SK-N-SH treated with all-trans-retinoic acid at 6 μM for 48 hours (cell line): Measurements from ENCODE around the gene SCGB1D1.

Experiments
- ATAC-seq: fragments of 200-7000 bp; cut with Tn5 transposase; 3 replicates; pipeline ENCODE4 v1.9.1; 2020; ENCODE audit warnings: mild to moderate bottlenecking, moderate library complexity
- ARNTL ChIP-seq: fragments of 450-650 bp; formaldehyde crosslinking; IDR thresholded peaks from 2 replicates; pipeline ENCODE4 v1.5.0; 2020; ENCODE audit warnings: low read depth, mild to moderate bottlenecking, moderate library complexity, borderline replicate concordance
- BACH2 ChIP-seq: fragments of 250-450 bp; sonication (Bioruptor Pico); IDR thresholded peaks from 2 replicates; pipeline ENCODE4 v1.9.0; 2021; ENCODE audit warnings: mild to moderate bottlenecking, borderline replicate concordance
- CSDC2 ChIP-seq: fragments of 250-450 bp; sonication (Bioruptor Pico); IDR thresholded peaks from 2 replicates; pipeline ENCODE4 v1.5.0; 2020; ENCODE audit warnings: mild to moderate bottlenecking, moderate library complexity
- CSRNP3 ChIP-seq: fragments of 250-450 bp; sonication (Bioruptor Pico); IDR thresholded peaks from 2 replicates; pipeline ENCODE4 v1.5.1; 2021; ENCODE audit warnings: mild to moderate bottlenecking, moderate library complexity
- ESRRG ChIP-seq: fragments of 250-450 bp; sonication (Bioruptor Pico); IDR thresholded peaks from 2 replicates; pipeline ENCODE4 v1.6.1; 2021; ENCODE audit warnings: mild to moderate bottlenecking
- GLIS3 ChIP-seq: fragments of 250-450 bp; sonication (Bioruptor Pico); IDR thresholded peaks from 2 replicates; pipeline ENCODE4 v1.5.0; 2020; ENCODE audit warnings: mild to moderate bottlenecking, moderate library complexity
- ISL1 ChIP-seq: fragments of 250-450 bp; sonication (Bioruptor Pico); IDR thresholded peaks from 2 replicates; pipeline ENCODE4 v2.1.2; 2022; ENCODE audit warnings: mild to moderate bottlenecking, moderate library complexity
- OSR1 ChIP-seq: fragments of 250-450 bp; sonication (Bioruptor Pico); IDR thresholded peaks from 2 replicates; pipeline ENCODE4 v1.8.0; 2022; ENCODE audit warnings: moderate library complexity, mild to moderate bottlenecking, inconsistent platforms
- PPARA ChIP-seq: fragments of 250-450 bp; sonication (Bioruptor Pico); IDR thresholded peaks from 2 replicates; pipeline ENCODE4 v1.5.0; 2020; ENCODE audit warnings: mild to moderate bottlenecking, borderline replicate concordance
- RARB ChIP-seq: fragments of 250-450 bp; sonication (Bioruptor Pico); IDR thresholded peaks from 2 replicates; pipeline ENCODE4 v1.8.0; 2021; ENCODE audit warnings: mild to moderate bottlenecking, moderate library complexity
- SNAI2 ChIP-seq: fragments of 250-450 bp; sonication (Bioruptor Pico); IDR thresholded peaks from 2 replicates; pipeline ENCODE4 v1.5.0; 2020; ENCODE audit warnings: mild to moderate bottlenecking, moderate library complexity
- TCF4 ChIP-seq: fragments of 250-450 bp; sonication (Bioruptor Pico); IDR thresholded peaks from 2 replicates; pipeline ENCODE4 v1.8.0; 2021; ENCODE audit warnings: mild to moderate bottlenecking, moderate library complexity, borderline replicate concordance
- TOX ChIP-seq: fragments of 250-450 bp; sonication (Bioruptor Pico); IDR thresholded peaks from 2 replicates; pipeline ENCODE4 v1.8.0; 2021; ENCODE audit warnings: mild to moderate bottlenecking, moderate library complexity, borderline replicate concordance
- ZC3H10 ChIP-seq: fragments of 250-450 bp; sonication (Bioruptor Pico); IDR thresholded peaks from 2 replicates; pipeline ENCODE4 v1.5.1; 2021; ENCODE audit warnings: mild to moderate bottlenecking, moderate library complexity
- ZFP3 ChIP-seq: fragments of 250-450 bp; sonication (Bioruptor Pico); IDR thresholded peaks from 2 replicates; pipeline ENCODE4 v1.5.0; 2020; ENCODE audit warnings: mild to moderate bottlenecking, moderate library complexity
- ZFP30 ChIP-seq: fragments of 450-650 bp; formaldehyde crosslinking; IDR thresholded peaks from 2 replicates; pipeline ENCODE4 v1.5.0; 2022; ENCODE audit warnings: mild to moderate bottlenecking, moderate library complexity
- ZNF565 ChIP-seq: fragments of 450-650 bp; formaldehyde crosslinking; conservative IDR thresholded peaks from 2 replicates; pipeline ENCODE4 v1.5.0; 2020; ENCODE audit warnings: low read depth, mild to moderate bottlenecking, moderate library complexity
- ZNF70 ChIP-seq: fragments of 450-650 bp; formaldehyde crosslinking; IDR thresholded peaks from 2 replicates; pipeline ENCODE4 v1.5.0; 2020; ENCODE audit warnings: mild to moderate bottlenecking, moderate library complexity
- ZNF8 ChIP-seq: fragments of 450-650 bp; formaldehyde crosslinking; IDR thresholded peaks from 2 replicates; pipeline ENCODE4 v1.5.0; 2020; ENCODE audit warnings: mild to moderate bottlenecking, moderate library complexity
- TF ChIP-seq, protein P1 (sequence below): fragments of 250-450 bp; sonication (Bioruptor Pico); IDR thresholded peaks from 2 replicates; pipeline ENCODE4 v1.5.1; 2020; ENCODE audit warnings: low read depth, mild to moderate bottlenecking, moderate library complexity
- TF ChIP-seq, protein P2 (sequence below): fragments of 250-450 bp; sonication (Bioruptor Pico); IDR thresholded peaks from 2 replicates; pipeline ENCODE4 v1.8.0; 2020; ENCODE audit warnings: mild to moderate bottlenecking, moderate library complexity, borderline replicate concordance
- TF ChIP-seq, protein P3 (sequence below): fragments of 250-450 bp; sonication (Bioruptor Pico); IDR thresholded peaks from 2 replicates; pipeline ENCODE4 v1.5.0; 2020; ENCODE audit warnings: mild to moderate bottlenecking, moderate library complexity
- TF ChIP-seq, protein P4 (sequence below): fragments of 250-450 bp; sonication (Bioruptor Pico); IDR thresholded peaks from 2 replicates; pipeline ENCODE4 v1.8.0; 2021; ENCODE audit warnings: low read depth, mild to moderate bottlenecking, moderate library complexity, borderline replicate concordance

Gene SCGB1D1

GRCh38 chr11:62237499-62237898 is 47.5 kb downstream of the SCGB1D1 start:
- TF ChIP-seq ZNF8: no peak
- TF ChIP-seq PPARA (CRISPR knock-in tag): no peak
- no peak for TF ChIP-seq BACH2 (CRISPR knock-in tag)
- no peak for TF ChIP-seq TOX (CRISPR knock-in tag)
- no peak for ATAC-seq

GRCh38 chr11:62238151-62238550 is 48.1 kb downstream of the SCGB1D1 start:
- TF ChIP-seq CSDC2 (CRISPR knock-in tag) (no peak), TCF4 (CRISPR knock-in tag) (no peak), SNAI2 (CRISPR knock-in tag) (no peak), GLIS3 (CRISPR knock-in tag) (no peak), ZC3H10 (no peak), CSRNP3 (CRISPR knock-in tag) (no peak), ZFP3 (CRISPR knock-in tag) (no peak), ZFP30 (CRISPR knock-in tag) (no peak), ISL1 (no peak), ESRRG (CRISPR knock-in tag) (no peak), RARB (CRISPR knock-in tag) (no peak), ZNF565 (CRISPR knock-in tag) (no peak), BACH2 (CRISPR knock-in tag) (no peak), TOX (CRISPR knock-in tag) (no peak), ZNF70 (no peak), OSR1 (CRISPR knock-in tag) (no peak)
- TF ChIP-seq, protein P1, sequence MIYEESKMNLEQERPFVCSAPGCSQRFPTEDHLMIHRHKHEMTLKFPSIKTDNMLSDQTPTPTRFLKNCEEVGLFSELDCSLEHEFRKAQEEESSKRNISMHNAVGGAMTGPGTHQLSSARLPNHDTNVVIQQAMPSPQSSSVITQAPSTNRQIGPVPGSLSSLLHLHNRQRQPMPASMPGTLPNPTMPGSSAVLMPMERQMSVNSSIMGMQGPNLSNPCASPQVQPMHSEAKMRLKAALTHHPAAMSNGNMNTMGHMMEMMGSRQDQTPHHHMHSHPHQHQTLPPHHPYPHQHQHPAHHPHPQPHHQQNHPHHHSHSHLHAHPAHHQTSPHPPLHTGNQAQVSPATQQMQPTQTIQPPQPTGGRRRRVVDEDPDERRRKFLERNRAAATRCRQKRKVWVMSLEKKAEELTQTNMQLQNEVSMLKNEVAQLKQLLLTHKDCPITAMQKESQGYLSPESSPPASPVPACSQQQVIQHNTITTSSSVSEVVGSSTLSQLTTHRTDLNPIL (CRISPR knock-in tag): no peak
- TF ChIP-seq, protein P2, sequence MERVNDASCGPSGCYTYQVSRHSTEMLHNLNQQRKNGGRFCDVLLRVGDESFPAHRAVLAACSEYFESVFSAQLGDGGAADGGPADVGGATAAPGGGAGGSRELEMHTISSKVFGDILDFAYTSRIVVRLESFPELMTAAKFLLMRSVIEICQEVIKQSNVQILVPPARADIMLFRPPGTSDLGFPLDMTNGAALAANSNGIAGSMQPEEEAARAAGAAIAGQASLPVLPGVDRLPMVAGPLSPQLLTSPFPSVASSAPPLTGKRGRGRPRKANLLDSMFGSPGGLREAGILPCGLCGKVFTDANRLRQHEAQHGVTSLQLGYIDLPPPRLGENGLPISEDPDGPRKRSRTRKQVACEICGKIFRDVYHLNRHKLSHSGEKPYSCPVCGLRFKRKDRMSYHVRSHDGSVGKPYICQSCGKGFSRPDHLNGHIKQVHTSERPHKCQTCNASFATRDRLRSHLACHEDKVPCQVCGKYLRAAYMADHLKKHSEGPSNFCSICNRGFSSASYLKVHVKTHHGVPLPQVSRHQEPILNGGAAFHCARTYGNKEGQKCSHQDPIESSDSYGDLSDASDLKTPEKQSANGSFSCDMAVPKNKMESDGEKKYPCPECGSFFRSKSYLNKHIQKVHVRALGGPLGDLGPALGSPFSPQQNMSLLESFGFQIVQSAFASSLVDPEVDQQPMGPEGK (CRISPR knock-in tag): no peak
- TF ChIP-seq, protein P3, sequence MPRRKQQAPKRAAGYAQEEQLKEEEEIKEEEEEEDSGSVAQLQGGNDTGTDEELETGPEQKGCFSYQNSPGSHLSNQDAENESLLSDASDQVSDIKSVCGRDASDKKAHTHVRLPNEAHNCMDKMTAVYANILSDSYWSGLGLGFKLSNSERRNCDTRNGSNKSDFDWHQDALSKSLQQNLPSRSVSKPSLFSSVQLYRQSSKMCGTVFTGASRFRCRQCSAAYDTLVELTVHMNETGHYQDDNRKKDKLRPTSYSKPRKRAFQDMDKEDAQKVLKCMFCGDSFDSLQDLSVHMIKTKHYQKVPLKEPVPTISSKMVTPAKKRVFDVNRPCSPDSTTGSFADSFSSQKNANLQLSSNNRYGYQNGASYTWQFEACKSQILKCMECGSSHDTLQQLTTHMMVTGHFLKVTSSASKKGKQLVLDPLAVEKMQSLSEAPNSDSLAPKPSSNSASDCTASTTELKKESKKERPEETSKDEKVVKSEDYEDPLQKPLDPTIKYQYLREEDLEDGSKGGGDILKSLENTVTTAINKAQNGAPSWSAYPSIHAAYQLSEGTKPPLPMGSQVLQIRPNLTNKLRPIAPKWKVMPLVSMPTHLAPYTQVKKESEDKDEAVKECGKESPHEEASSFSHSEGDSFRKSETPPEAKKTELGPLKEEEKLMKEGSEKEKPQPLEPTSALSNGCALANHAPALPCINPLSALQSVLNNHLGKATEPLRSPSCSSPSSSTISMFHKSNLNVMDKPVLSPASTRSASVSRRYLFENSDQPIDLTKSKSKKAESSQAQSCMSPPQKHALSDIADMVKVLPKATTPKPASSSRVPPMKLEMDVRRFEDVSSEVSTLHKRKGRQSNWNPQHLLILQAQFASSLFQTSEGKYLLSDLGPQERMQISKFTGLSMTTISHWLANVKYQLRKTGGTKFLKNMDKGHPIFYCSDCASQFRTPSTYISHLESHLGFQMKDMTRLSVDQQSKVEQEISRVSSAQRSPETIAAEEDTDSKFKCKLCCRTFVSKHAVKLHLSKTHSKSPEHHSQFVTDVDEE (CRISPR knock-in tag): no peak
- TF ChIP-seq, protein P4, sequence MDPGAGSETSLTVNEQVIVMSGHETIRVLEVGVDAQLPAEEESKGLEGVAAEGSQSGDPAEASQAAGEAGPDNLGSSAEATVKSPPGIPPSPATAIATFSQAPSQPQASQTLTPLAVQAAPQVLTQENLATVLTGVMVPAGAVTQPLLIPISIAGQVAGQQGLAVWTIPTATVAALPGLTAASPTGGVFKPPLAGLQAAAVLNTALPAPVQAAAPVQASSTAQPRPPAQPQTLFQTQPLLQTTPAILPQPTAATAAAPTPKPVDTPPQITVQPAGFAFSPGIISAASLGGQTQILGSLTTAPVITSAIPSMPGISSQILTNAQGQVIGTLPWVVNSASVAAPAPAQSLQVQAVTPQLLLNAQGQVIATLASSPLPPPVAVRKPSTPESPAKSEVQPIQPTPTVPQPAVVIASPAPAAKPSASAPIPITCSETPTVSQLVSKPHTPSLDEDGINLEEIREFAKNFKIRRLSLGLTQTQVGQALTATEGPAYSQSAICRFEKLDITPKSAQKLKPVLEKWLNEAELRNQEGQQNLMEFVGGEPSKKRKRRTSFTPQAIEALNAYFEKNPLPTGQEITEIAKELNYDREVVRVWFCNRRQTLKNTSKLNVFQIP (CRISPR knock-in tag): no peak
- no peak for ATAC-seq

- no peak for ATAC-seq
- no peak for TF ChIP-seq ZFP3 (CRISPR knock-in tag)
- no peak for TF ChIP-seq ARNTL
- no peak for TF ChIP-seq PPARA (CRISPR knock-in tag)
- no peak for TF ChIP-seq ZNF565 (CRISPR knock-in tag)
- TF ChIP-seq CSDC2 (CRISPR knock-in tag): no peak
- TF ChIP-seq, protein P1 (CRISPR knock-in tag): no peak
- TF ChIP-seq ZFP30 (CRISPR knock-in tag): no peak
- no peak for TF ChIP-seq OSR1 (CRISPR knock-in tag)
- TF ChIP-seq ESRRG (CRISPR knock-in tag): no peak
- TF ChIP-seq ZNF8: no peak
- TF ChIP-seq SNAI2 (CRISPR knock-in tag): no peak
- TF ChIP-seq TOX (CRISPR knock-in tag): no peak
- TF ChIP-seq, protein P3 (CRISPR knock-in tag): no peak
- no peak for TF ChIP-seq RARB (CRISPR knock-in tag)
- TF ChIP-seq TCF4 (CRISPR knock-in tag): no peak
- no peak for TF ChIP-seq BACH2 (CRISPR knock-in tag)
These were observed 51.1 kb downstream of the SCGB1D1 start for GRCh38 chr11:62241095-62241494.
